Measurements from ENCODE around the gene C6orf89.

Gene C6orf89

GRCh38 chr6:36954262-36954931 lies 68.6 kb downstream of the C6orf89 start, which contains the start of gene PI16:
PI16 (plus strand) TSS chr6:36954738; CDS start chr6:36954761, 23 bp downstream.
- no peak within 1 kb of the TSS for H3K4me3 ChIP-seq (ENCODE audit: low read length)
- TF ChIP-seq CTCF (conservative IDR thresholded peaks at IDR 0.05; ENCODE audit: low read length): no peak
- no peak for DNase-seq (ENCODE audit: low read depth)

GRCh38 chr6:36955136-36955535 lies 69.4 kb downstream of the C6orf89 start:
- DNase-seq (ENCODE audit: low read depth): no peak
- H3K4me3 ChIP-seq (ENCODE audit: low read length): no peak overlapping the region
- TF ChIP-seq CTCF (conservative IDR thresholded peaks at IDR 0.05; ENCODE audit: low read length): no peak

- no peak for TF ChIP-seq CTCF (conservative IDR thresholded peaks at IDR 0.05; ENCODE audit: low read length)
- no peak overlapping the region for H3K4me3 ChIP-seq (ENCODE audit: low read length)
- DNase-seq (ENCODE audit: low read depth): no peak
Measured at GRCh38 chr6:36955671-36956445, 70.1 kb downstream of the C6orf89 start.

GRCh38 chr6:36956446-36956820 lies 70.7 kb downstream of the C6orf89 start:
- no peak for DNase-seq (ENCODE audit: low read depth)
- H3K4me3 ChIP-seq (ENCODE audit: low read length): no peak overlapping the region
- TF ChIP-seq CTCF (conservative IDR thresholded peaks at IDR 0.05; ENCODE audit: low read length): no peak

GRCh38 chr6:36957773-36958271 lies 72.1 kb downstream of the C6orf89 start:
- no peak for DNase-seq (ENCODE audit: low read depth)
- no peak for TF ChIP-seq CTCF (conservative IDR thresholded peaks at IDR 0.05; ENCODE audit: low read length)
- no peak overlapping the region for H3K4me3 ChIP-seq (ENCODE audit: low read length)

- TF ChIP-seq CTCF (conservative IDR thresholded peaks at IDR 0.05; ENCODE audit: low read length): no peak
- no peak for DNase-seq (ENCODE audit: low read depth)
Measured at GRCh38 chr6:36958775-36959554, 73.2 kb downstream of the C6orf89 start.

More at GRCh38 chr6:36958775-36959554, 73.2 kb downstream of the C6orf89 start:
- no peak overlapping the region for H3K4me3 ChIP-seq (ENCODE audit: low read length)
